ENCODE measurements around the gene HSFX1. TPM values are rescaled to one million over a fixed set of nuclear protein-coding genes. Genes with fewer than 3 reads are reported as not detected.
"Not testable (repeated sequence)": the region's sequence is repeated elsewhere in the genome, so short reads cannot be mapped to it uniquely, and the experiment has no call there.

Gene HSFX1
- total RNA-seq, 1 experiment from 2014 or later, result 0.23 TPM

DNA sequence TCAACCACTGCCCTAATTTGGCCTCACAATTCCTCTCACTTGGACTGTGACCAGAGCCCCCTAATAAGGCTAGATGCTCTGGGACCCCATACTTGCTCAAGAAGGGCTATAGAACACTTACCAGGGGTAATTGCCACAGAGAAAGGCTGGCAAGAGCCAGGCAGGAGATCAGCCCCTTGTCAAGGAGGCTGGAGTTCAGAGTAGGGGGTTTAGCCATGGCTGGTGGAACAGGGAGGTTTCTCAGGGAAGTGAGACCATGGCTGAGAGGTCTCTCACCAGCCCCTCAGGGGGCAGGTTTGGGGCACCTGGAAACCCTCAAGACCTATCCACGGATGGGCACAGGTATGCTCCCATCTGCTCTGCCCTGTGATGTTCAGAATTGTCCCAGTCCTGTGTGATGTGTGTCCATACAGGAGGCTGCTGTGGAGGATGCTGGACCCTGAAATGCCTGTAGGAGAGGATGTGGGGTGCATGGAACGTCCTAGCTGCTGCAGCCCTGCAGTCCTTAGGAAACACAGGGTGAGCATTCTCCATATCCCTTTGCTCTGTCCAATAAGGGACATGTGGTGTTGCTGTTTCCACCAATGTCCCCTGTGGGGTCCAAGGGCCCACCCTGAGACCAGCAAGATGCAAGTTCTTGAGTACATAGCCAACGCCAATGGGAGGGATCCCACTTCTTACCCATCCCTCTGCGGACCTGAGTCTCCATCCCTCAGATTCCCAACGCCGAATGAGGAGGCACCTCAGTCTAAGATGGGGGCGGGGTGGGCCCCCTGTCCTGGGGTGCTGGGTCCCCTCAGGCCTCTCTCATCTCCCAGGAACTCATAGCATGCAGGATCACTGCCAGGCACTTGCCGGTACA is 16.4 kb upstream of the HSFX1 start:
- no peak overlapping the region for H3K4me3 ChIP-seq (ENCODE audit: low read depth, low read length)
- Mint-ChIP-seq H3K36me3 (ENCODE audit: insufficient read depth, unreplicated experiment) (no peaks in the 10 kb centered on the region), H3K4me1 (ENCODE audit: low read depth, unreplicated experiment) (no peaks in the 10 kb centered on the region), H3K27me3 (ENCODE audit: insufficient read depth, unreplicated experiment) (peaks cover 6% of the 10 kb centered on the region), H3K9me3 (ENCODE audit: unreplicated experiment) (no peaks in the 10 kb centered on the region), H3K4me3 (ENCODE audit: unreplicated experiment) (no peak overlapping the region), H3K27ac (ENCODE audit: unreplicated experiment) (no peak overlapping the region)
- no peaks in the 10 kb centered on the region for H3K36me3 ChIP-seq (ENCODE audit: control insufficient read depth, insufficient read depth, low read length)
- TF ChIP-seq, protein P1, sequence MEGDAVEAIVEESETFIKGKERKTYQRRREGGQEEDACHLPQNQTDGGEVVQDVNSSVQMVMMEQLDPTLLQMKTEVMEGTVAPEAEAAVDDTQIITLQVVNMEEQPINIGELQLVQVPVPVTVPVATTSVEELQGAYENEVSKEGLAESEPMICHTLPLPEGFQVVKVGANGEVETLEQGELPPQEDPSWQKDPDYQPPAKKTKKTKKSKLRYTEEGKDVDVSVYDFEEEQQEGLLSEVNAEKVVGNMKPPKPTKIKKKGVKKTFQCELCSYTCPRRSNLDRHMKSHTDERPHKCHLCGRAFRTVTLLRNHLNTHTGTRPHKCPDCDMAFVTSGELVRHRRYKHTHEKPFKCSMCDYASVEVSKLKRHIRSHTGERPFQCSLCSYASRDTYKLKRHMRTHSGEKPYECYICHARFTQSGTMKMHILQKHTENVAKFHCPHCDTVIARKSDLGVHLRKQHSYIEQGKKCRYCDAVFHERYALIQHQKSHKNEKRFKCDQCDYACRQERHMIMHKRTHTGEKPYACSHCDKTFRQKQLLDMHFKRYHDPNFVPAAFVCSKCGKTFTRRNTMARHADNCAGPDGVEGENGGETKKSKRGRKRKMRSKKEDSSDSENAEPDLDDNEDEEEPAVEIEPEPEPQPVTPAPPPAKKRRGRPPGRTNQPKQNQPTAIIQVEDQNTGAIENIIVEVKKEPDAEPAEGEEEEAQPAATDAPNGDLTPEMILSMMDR (IDR thresholded peaks at IDR 0.05; ENCODE audit: insufficient read depth in 1 of 2, low read depth in 1 of 2, low read length in 1 of 2, severe bottlenecking in 1 of 2, unreplicated experiment in 1 of 2), result no peak
- DNase-seq, result no peak
- POLR2A ChIA-PET, result no interaction called here
- H3K27me3 ChIP-seq (replicated peaks; ENCODE audit: control insufficient read depth, insufficient read depth, low read length), result no peaks in the 10 kb centered on the region
- intact Hi-C loops (cut with micrococcal nuclease; ENCODE audit: unreplicated experiment), result no loop called here
- no TSS peak for BruUV-seq (replicated peaks)
- CTCF ChIA-PET, result no interaction called here
- H3K4me1 ChIP-seq, result no peaks in the 10 kb centered on the region
- H3K9me3 ChIP-seq, result no peaks in the 10 kb centered on the region

DNA sequence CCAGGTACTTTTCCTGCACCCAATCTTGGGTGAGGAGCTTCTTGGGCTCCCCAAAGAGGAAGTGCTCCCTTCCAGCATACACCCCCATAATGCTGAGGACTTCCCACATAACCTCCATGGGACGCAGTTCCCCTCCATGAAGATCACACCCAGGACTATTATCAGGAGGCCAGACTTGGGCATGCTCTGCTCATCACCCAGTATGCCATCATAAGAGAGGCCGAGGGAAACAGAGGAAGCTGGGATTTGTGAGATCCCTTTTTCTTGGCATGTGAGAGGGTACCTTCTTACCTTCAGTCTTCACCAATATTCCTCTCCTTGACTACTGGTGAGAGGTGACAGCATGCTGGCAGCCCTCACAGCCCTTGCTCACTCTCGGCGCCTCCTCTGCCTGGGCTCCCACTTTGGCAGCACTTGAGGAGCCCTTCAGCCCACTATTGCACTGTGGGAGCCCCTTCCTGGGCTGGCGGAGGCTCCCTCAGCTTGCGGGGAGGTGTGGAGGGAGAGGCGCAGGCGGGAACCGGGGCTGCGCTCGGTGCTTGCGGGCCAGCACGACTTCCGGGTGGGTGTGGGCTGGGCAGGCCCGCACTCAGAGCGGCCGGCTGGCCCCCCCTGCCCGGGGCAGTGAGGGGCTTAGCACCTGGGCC is 15.7 kb upstream of the HSFX1 start:
- H3K4me3 Mint-ChIP-seq (ENCODE audit: unreplicated experiment), result no peak overlapping the region
- BruUV-seq (replicated peaks), result no TSS peak
- Histone ChIP-seq H3K4me1 (no peaks in the 10 kb centered on the region), H3K36me3 (ENCODE audit: control insufficient read depth, insufficient read depth, low read length) (no peaks in the 10 kb centered on the region), H3K27me3 (replicated peaks; ENCODE audit: control insufficient read depth, insufficient read depth, low read length) (no peaks in the 10 kb centered on the region), H3K4me3 (ENCODE audit: low read depth, low read length) (no peak overlapping the region), H3K9me3 (no peaks in the 10 kb centered on the region)
- peaks cover 2% of the 10 kb centered on the region for H3K27me3 Mint-ChIP-seq (ENCODE audit: insufficient read depth, unreplicated experiment)
- no peaks in the 10 kb centered on the region for H3K9me3 Mint-ChIP-seq (ENCODE audit: unreplicated experiment)
- intact Hi-C loops (cut with micrococcal nuclease; ENCODE audit: unreplicated experiment), result no loop called here
- TF ChIP-seq, protein P1 (IDR thresholded peaks at IDR 0.05; ENCODE audit: insufficient read depth in 1 of 2, low read depth in 1 of 2, low read length in 1 of 2, severe bottlenecking in 1 of 2, unreplicated experiment in 1 of 2), result no peak
- DNase-seq, result no peak
- no peak overlapping the region for H3K27ac Mint-ChIP-seq (ENCODE audit: unreplicated experiment)
- CTCF ChIA-PET, result no interaction called here
- H3K36me3 Mint-ChIP-seq (ENCODE audit: insufficient read depth, unreplicated experiment), result no peaks in the 10 kb centered on the region
- POLR2A ChIA-PET, result no interaction called here
- no peaks in the 10 kb centered on the region for H3K4me1 Mint-ChIP-seq (ENCODE audit: low read depth, unreplicated experiment)

DNA sequence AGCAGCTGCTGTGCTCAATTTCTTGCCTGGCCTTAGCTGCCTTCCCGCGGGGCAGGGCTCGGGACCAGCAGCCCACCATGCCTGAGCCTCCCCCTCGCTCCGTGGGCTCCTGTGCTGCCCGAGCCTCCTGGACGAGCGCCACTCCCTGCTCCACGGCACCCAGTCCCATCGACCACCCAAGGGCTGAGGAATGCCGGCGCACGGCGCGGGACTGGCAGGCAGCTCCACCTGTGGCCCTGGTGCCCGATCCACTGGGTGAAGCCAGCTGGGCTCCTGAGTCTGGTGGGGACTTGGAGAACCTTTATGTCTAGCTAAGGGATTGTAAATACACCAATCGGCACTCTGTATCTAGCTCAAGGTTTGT is 15.2 kb upstream of the HSFX1 start:
- CTCF ChIA-PET; H3K4me3 ChIP-seq (ENCODE audit: low read depth, low read length); DNase-seq; H3K36me3 Mint-ChIP-seq (ENCODE audit: insufficient read depth, unreplicated experiment); H3K27me3 ChIP-seq (replicated peaks; ENCODE audit: control insufficient read depth, insufficient read depth, low read length); H3K9me3 ChIP-seq; H3K27me3 Mint-ChIP-seq (ENCODE audit: insufficient read depth, unreplicated experiment); POLR2A ChIA-PET; H3K36me3 ChIP-seq (ENCODE audit: control insufficient read depth, insufficient read depth, low read length); H3K4me3 Mint-ChIP-seq (ENCODE audit: unreplicated experiment); H3K27ac Mint-ChIP-seq (ENCODE audit: unreplicated experiment); H3K4me1 ChIP-seq; H3K4me1 Mint-ChIP-seq (ENCODE audit: low read depth, unreplicated experiment); H3K9me3 Mint-ChIP-seq (ENCODE audit: unreplicated experiment); BruUV-seq (replicated peaks); intact Hi-C loops (cut with micrococcal nuclease; ENCODE audit: unreplicated experiment): not testable (repeated sequence)
